ENCODE measurements around the gene NAAA. TPM values are rescaled to one million over a fixed set of nuclear protein-coding genes. Genes with fewer than 3 reads are reported as not detected.
"Not testable (repeated sequence)": the region's sequence is repeated elsewhere in the genome, so short reads cannot be mapped to it uniquely, and the experiment has no call there.

The NAAA gene
- total and polyA plus RNA-seq, 2 of the 13 experiments (the other 11 are each of a cell fraction or from before 2014, with no cell fraction given): 22.4 to 24.6 TPM

DNA sequence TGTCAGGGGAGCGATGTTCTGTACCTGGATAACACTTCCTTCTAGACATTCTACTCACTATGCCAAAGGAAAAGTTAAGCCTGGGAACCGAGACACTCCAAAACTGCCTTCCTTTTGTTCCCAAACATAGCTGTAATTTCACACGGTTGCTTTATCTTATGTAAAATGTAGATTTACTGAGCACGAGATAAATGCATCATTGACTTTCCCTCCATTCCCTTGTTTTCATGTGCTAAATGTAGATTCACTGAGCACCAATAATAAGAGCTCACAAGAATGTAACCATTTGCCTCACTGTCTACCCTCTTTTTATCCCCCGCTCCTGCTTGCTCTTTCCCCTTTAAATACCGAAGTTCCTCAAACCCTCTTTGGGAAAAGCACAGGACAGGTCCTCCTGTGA lies 27.8 kb downstream of the NAAA start (continued):
- TF ChIP-seq ZNF362 (CRISPR knock-in tag; IDR thresholded peaks at IDR 0.05; ENCODE audit: borderline replicate concordance): no peak
- TF ChIP-seq ZFX (CRISPR knock-in tag; IDR thresholded peaks at IDR 0.05; ENCODE audit: low read depth): no peak
- no peak for TF ChIP-seq EZH2 (conservative IDR thresholded peaks at IDR 0.05; ENCODE audit: low read depth, low read length)
- TF ChIP-seq CBX5 (CRISPR knock-in tag; IDR thresholded peaks at IDR 0.05; ENCODE audit: borderline replicate concordance): no peak
- no peak for TF ChIP-seq ZNF83 (CRISPR knock-in tag; IDR thresholded peaks at IDR 0.05; ENCODE audit: borderline replicate concordance)
- no peak for TF ChIP-seq ZNF431 (CRISPR knock-in tag; IDR thresholded peaks at IDR 0.05; ENCODE audit: borderline replicate concordance, low read depth)
- no peak for TF ChIP-seq TRIM22 (IDR thresholded peaks at IDR 0.05)

DNA sequence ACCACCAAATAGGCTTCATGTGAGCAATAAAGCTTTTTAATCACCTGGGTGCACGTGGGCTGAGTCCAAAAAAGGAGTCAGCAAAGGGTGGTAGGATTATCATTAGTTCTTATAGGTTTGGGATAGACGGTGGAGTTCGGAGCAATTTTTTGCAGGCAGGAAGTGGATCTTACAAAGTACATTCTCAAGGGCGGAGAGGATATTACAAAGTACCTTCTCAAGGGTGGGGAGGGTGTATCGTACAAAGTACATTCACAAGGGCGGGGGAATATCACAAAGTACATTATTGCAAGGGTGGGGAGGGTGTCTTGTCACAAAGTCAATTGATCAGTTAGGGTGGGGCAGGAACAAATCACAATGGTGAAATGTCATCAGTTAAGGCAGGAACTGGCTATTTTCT lies 30.0 kb downstream of the NAAA start:
- not testable (repeated sequence) for H4K20me1 ChIP-seq (ENCODE audit: insufficient read depth, low read length)

More for the DNA sequence above, 30.0 kb downstream of the NAAA start:
- H3K79me2 ChIP-seq (ENCODE audit: insufficient read depth, low read length); H3K36me3 ChIP-seq (replicated peaks in 1 of 2; ENCODE audit: control insufficient read depth in 1 of 2, insufficient read depth in 2 of 2, low read length in 2 of 2); ATAC-seq; H3K27ac ChIP-seq (ENCODE audit: extremely low read length, insufficient read depth, low read length); DNase-seq (ENCODE audit: low spot score); H3K4me3 ChIP-seq (replicated peaks in 1 of 3; ENCODE audit: insufficient read depth in 1 of 3, low read depth in 2 of 3, low read length in 3 of 3); CTCF ChIA-PET (ENCODE audit: low intra/inter-chr PET ratio, low total read pairs); H3K9ac ChIP-seq (ENCODE audit: insufficient read depth, low read depth, low read length); POLR2A ChIA-PET; H3K4me1 ChIP-seq (ENCODE audit: insufficient read depth, low read length); in situ Hi-C loops (cut with HindIII; ENCODE audit: extremely low pct_ligation_motif_present, low pct_unique_long_range_greater_than_20kb); intact Hi-C loops (cut with micrococcal nuclease; ENCODE audit: unreplicated experiment); FAIRE-seq; H3K27me3 ChIP-seq (ENCODE audit: control insufficient read depth in 1 of 2, insufficient read depth in 2 of 2, low read length in 2 of 2); BruUV-seq (replicated peaks); H2AFZ ChIP-seq (ENCODE audit: low read length); H3K4me2 ChIP-seq (ENCODE audit: low read depth, low read length): not testable (repeated sequence)
- H3K9me3 ChIP-seq (ENCODE audit: low read length): peaks cover 13% of the 10 kb centered on the region
- 79% methylated on average over 6 of the region's 6 CpGs for WGBS (ENCODE audit: low lambda C conversion rate)

Data from HepG2 (cell line).